Stimulated activated CD8-positive, alpha-beta memory T cell treated with anti-CD3 and anti-CD28 coated beads, Interleukin-4, amount 100 ng/mL, for 48 hours (primary cell): ENCODE measurements around the gene PATE2.

ENCODE experiments used
- DNase-seq: peaks from one replicate; pipeline ENCODE4 v3.0.0-alpha.2; 2020

PATE2 gene

GRCh38 chr11:125778728-125779127, at the start of gene PATE2:
PATE2 (minus strand) TSS chr11:125778828; CDS start chr11:125778773, 55 bp downstream.
- no peak for DNase-seq

GRCh38 chr11:125807909-125808308, 29.3 kb upstream of the PATE2 start:
- no peak for DNase-seq

GRCh38 chr11:125802387-125802786, 23.8 kb upstream of the PATE2 start:
- DNase-seq = no peak

GRCh38 chr11:125799808-125800207, 21.2 kb upstream of the PATE2 start:
- DNase-seq = no peak

GRCh38 chr11:125797641-125798040, 19.0 kb upstream of the PATE2 start:
- no peak for DNase-seq

- DNase-seq = no peak
These were observed 12.2 kb upstream of the PATE2 start for GRCh38 chr11:125790825-125791224.

- DNase-seq = no peak
These were observed 9.2 kb upstream of the PATE2 start, which contains the start of gene PATE3 for GRCh38 chr11:125787827-125788226. PATE3 (plus strand) TSS chr11:125788127; CDS start chr11:125788152, 25 bp downstream.

- DNase-seq = no peak
These were observed 6.0 kb upstream of the PATE2 start for GRCh38 chr11:125784678-125785077.

GRCh38 chr11:125777309-125777708, 1.3 kb downstream of the PATE2 start:
- no peak for DNase-seq

- no peak for DNase-seq
These were observed 5.1 kb downstream of the PATE2 start for GRCh38 chr11:125773516-125773915.

- DNase-seq = no peak
These were observed 5.7 kb downstream of the PATE2 start for GRCh38 chr11:125772834-125773505.

GRCh38 chr11:125770583-125770982, 8.0 kb downstream of the PATE2 start:
- no peak for DNase-seq

- DNase-seq = no peak
These were observed 10.1 kb downstream of the PATE2 start for GRCh38 chr11:125768336-125769046.

GRCh38 chr11:125766251-125766650, 12.4 kb downstream of the PATE2 start:
- DNase-seq = no peak

- no peak for DNase-seq
These were observed 15.1 kb downstream of the PATE2 start for GRCh38 chr11:125763483-125763882.

GRCh38 chr11:125762445-125762844, 16.2 kb downstream of the PATE2 start:
- DNase-seq = no peak

- DNase-seq = no peak
These were observed 22.6 kb downstream of the PATE2 start for GRCh38 chr11:125756050-125756449.

- DNase-seq = no peak
These were observed 28.0 kb downstream of the PATE2 start for GRCh38 chr11:125750629-125751028.

GRCh38 chr11:125745979-125746378, 32.6 kb downstream of the PATE2 start, which contains the start of gene PATE1:
PATE1 (plus strand) TSS chr11:125746279; CDS start chr11:125746305, 26 bp downstream.
- no peak for DNase-seq

GRCh38 chr11:125743681-125744080, 34.9 kb downstream of the PATE2 start:
- no peak for DNase-seq

GRCh38 chr11:125740617-125741016, 38.0 kb downstream of the PATE2 start:
- DNase-seq = no peak

GRCh38 chr11:125728969-125729368, 49.7 kb downstream of the PATE2 start:
- no peak for DNase-seq
